ENCODE results near the gene PRPSAP2.
A peak's percentile ranks its signal among the peaks of the same experiment; 100 is the strongest.

Gene PRPSAP2

GRCh38 chr17:18960803-18961511, 103.0 kb downstream of the PRPSAP2 start:
- peak; percentile 53 to 95 (median 89) for DNase-seq (ENCODE audit: low read depth in 2 of 3, low spot score in 2 of 3)

- no peak for DNase-seq (ENCODE audit: low read depth in 2 of 3, low spot score in 2 of 3)
These were observed 103.9 kb downstream of the PRPSAP2 start for GRCh38 chr17:18961634-18962493.

- DNase-seq (ENCODE audit: low read depth in 2 of 3, low spot score in 2 of 3) = no peak
These were observed 104.5 kb downstream of the PRPSAP2 start for GRCh38 chr17:18962494-18962815.

GRCh38 chr17:18963126-18964017, 105.4 kb downstream of the PRPSAP2 start:
- no peak for DNase-seq (ENCODE audit: low read depth in 2 of 3, low spot score in 2 of 3)

GRCh38 chr17:18964018-18964351, 106.1 kb downstream of the PRPSAP2 start:
- no peak for DNase-seq (ENCODE audit: low read depth in 2 of 3, low spot score in 2 of 3)

- DNase-seq (ENCODE audit: low read depth in 2 of 3, low spot score in 2 of 3) = no peak
These were observed 106.6 kb downstream of the PRPSAP2 start for GRCh38 chr17:18964550-18964949.

GRCh38 chr17:18965530-18966236, 107.8 kb downstream of the PRPSAP2 start:
- no peak for DNase-seq (ENCODE audit: low read depth in 2 of 3, low spot score in 2 of 3)

- no peak for DNase-seq (ENCODE audit: low read depth in 2 of 3, low spot score in 2 of 3)
These were observed 109.1 kb downstream of the PRPSAP2 start for GRCh38 chr17:18966831-18967624.

GRCh38 chr17:18967916-18968315, 110.0 kb downstream of the PRPSAP2 start:
- DNase-seq (ENCODE audit: low read depth in 2 of 3, low spot score in 2 of 3) = no peak

GRCh38 chr17:18968345-18968744, 110.4 kb downstream of the PRPSAP2 start:
- no peak for DNase-seq (ENCODE audit: low read depth in 2 of 3, low spot score in 2 of 3)

- no peak for DNase-seq (ENCODE audit: low read depth in 2 of 3, low spot score in 2 of 3)
These were observed 111.3 kb downstream of the PRPSAP2 start for GRCh38 chr17:18968945-18969887.

GRCh38 chr17:18970582-18971480, 112.9 kb downstream of the PRPSAP2 start:
- no peak for DNase-seq (ENCODE audit: low read depth in 2 of 3, low spot score in 2 of 3)

GRCh38 chr17:18971801-18972200, 113.9 kb downstream of the PRPSAP2 start:
- no peak for DNase-seq (ENCODE audit: low read depth in 2 of 3, low spot score in 2 of 3)

GRCh38 chr17:18974407-18975149, 116.6 kb downstream of the PRPSAP2 start:
- no peak for DNase-seq (ENCODE audit: low read depth in 2 of 3, low spot score in 2 of 3)

GRCh38 chr17:18975597-18975996, 117.7 kb downstream of the PRPSAP2 start:
- no peak for DNase-seq (ENCODE audit: low read depth in 2 of 3, low spot score in 2 of 3)

- no peak for DNase-seq (ENCODE audit: low read depth in 2 of 3, low spot score in 2 of 3)
These were observed 118.3 kb downstream of the PRPSAP2 start for GRCh38 chr17:18976201-18976600.

GRCh38 chr17:18977021-18977420, 119.1 kb downstream of the PRPSAP2 start:
- DNase-seq (ENCODE audit: low read depth in 2 of 3, low spot score in 2 of 3) = no peak
